ENCODE measurements around the gene BABAM2. TPM values are rescaled to one million over a fixed set of nuclear protein-coding genes. Genes with fewer than 3 reads are reported as not detected.
"Not testable (repeated sequence)": the region's sequence is repeated elsewhere in the genome, so short reads cannot be mapped to it uniquely, and the experiment has no call there.

BABAM2 gene
- total RNA-seq, 2 experiments from 2014 or later: 45.2 to 53.2 TPM

- H3K4me3 Mint-ChIP-seq: no peak overlapping the region
- no peaks in the 10 kb centered on the region for H3K27me3 Mint-ChIP-seq
- peaks cover 2% of the 10 kb centered on the region for H3K36me3 Mint-ChIP-seq
- no peaks in the 10 kb centered on the region for H3K4me1 Mint-ChIP-seq
- H3K9me3 Mint-ChIP-seq: no peaks in the 10 kb centered on the region
- H3K27ac Mint-ChIP-seq: no peak overlapping the region
- DNase-seq: no peak
Measured at GRCh38 chr2:28320009-28320365, 429.5 kb downstream of the BABAM2 start.

GRCh38 chr2:28320371-28320770 lies 429.8 kb downstream of the BABAM2 start:
- Mint-ChIP-seq H3K4me3 (no peak overlapping the region), H3K27me3 (no peaks in the 10 kb centered on the region), H3K36me3 (peaks cover 2% of the 10 kb centered on the region), H3K4me1 (no peaks in the 10 kb centered on the region), H3K9me3 (no peaks in the 10 kb centered on the region), H3K27ac (no peak overlapping the region)
- DNase-seq: no peak

GRCh38 chr2:28321426-28321825 lies 430.9 kb downstream of the BABAM2 start:
- no peaks in the 10 kb centered on the region for H3K9me3 Mint-ChIP-seq
- H3K27ac Mint-ChIP-seq: no peak overlapping the region
- H3K4me3 Mint-ChIP-seq: no peak overlapping the region
- DNase-seq: no peak
- no peaks in the 10 kb centered on the region for H3K27me3 Mint-ChIP-seq
- H3K4me1 Mint-ChIP-seq: no peaks in the 10 kb centered on the region
- peaks cover 2% of the 10 kb centered on the region for H3K36me3 Mint-ChIP-seq

GRCh38 chr2:28322051-28322450 lies 431.5 kb downstream of the BABAM2 start:
- Mint-ChIP-seq H3K27ac (no peak overlapping the region), H3K36me3 (peaks cover 2% of the 10 kb centered on the region), H3K4me1 (no peaks in the 10 kb centered on the region), H3K9me3 (no peaks in the 10 kb centered on the region), H3K27me3 (no peaks in the 10 kb centered on the region), H3K4me3 (no peak overlapping the region)
- no peak for DNase-seq

- H3K27me3 Mint-ChIP-seq: no peaks in the 10 kb centered on the region
- peaks cover 2% of the 10 kb centered on the region for H3K36me3 Mint-ChIP-seq
- no peak overlapping the region for H3K4me3 Mint-ChIP-seq
- no peaks in the 10 kb centered on the region for H3K9me3 Mint-ChIP-seq
- H3K4me1 Mint-ChIP-seq: no peaks in the 10 kb centered on the region
- H3K27ac Mint-ChIP-seq: no peak overlapping the region
- no peak for DNase-seq
Measured at GRCh38 chr2:28322456-28322855, 431.9 kb downstream of the BABAM2 start.

- no peak for DNase-seq
- no peaks in the 10 kb centered on the region for H3K27me3 Mint-ChIP-seq
- H3K9me3 Mint-ChIP-seq: no peaks in the 10 kb centered on the region
- peaks cover under 1% of the 10 kb centered on the region for H3K4me1 Mint-ChIP-seq
- no peak overlapping the region for H3K27ac Mint-ChIP-seq
- no peak overlapping the region for H3K4me3 Mint-ChIP-seq
- no peaks in the 10 kb centered on the region for H3K36me3 Mint-ChIP-seq
Measured at GRCh38 chr2:28322981-28323396, 432.5 kb downstream of the BABAM2 start.

GRCh38 chr2:28325173-28325566 lies 434.6 kb downstream of the BABAM2 start:
- no peak overlapping the region for H3K27ac Mint-ChIP-seq
- no peaks in the 10 kb centered on the region for H3K9me3 Mint-ChIP-seq
- peaks cover 7% of the 10 kb centered on the region for H3K36me3 Mint-ChIP-seq
- peaks cover 4% of the 10 kb centered on the region for H3K4me1 Mint-ChIP-seq
- DNase-seq: no peak
- no peaks in the 10 kb centered on the region for H3K27me3 Mint-ChIP-seq
- H3K4me3 Mint-ChIP-seq: no peak overlapping the region

- Mint-ChIP-seq H3K4me3 (no peak overlapping the region), H3K36me3 (peaks cover 9% of the 10 kb centered on the region), H3K27me3 (no peaks in the 10 kb centered on the region), H3K27ac (no peak overlapping the region), H3K4me1 (peaks cover 4% of the 10 kb centered on the region), H3K9me3 (no peaks in the 10 kb centered on the region)
- DNase-seq: peak; percentile 14
Measured at GRCh38 chr2:28325567-28326468, 435.3 kb downstream of the BABAM2 start.

GRCh38 chr2:28326469-28326805 lies 435.9 kb downstream of the BABAM2 start:
- Mint-ChIP-seq H3K4me1 (peaks cover 4% of the 10 kb centered on the region), H3K4me3 (no peak overlapping the region), H3K27me3 (no peaks in the 10 kb centered on the region), H3K36me3 (peaks cover 9% of the 10 kb centered on the region), H3K9me3 (no peaks in the 10 kb centered on the region), H3K27ac (no peak overlapping the region)
- no peak for DNase-seq

GRCh38 chr2:28326881-28327505 lies 436.5 kb downstream of the BABAM2 start:
- DNase-seq: no peak
- no peak overlapping the region for H3K27ac Mint-ChIP-seq
- H3K36me3 Mint-ChIP-seq: peaks cover 9% of the 10 kb centered on the region
- no peaks in the 10 kb centered on the region for H3K9me3 Mint-ChIP-seq
- H3K4me1 Mint-ChIP-seq: peaks cover 4% of the 10 kb centered on the region
- H3K4me3 Mint-ChIP-seq: no peak overlapping the region
- H3K27me3 Mint-ChIP-seq: no peaks in the 10 kb centered on the region

GRCh38 chr2:28327581-28327955 lies 437.0 kb downstream of the BABAM2 start:
- no peak overlapping the region for H3K4me3 Mint-ChIP-seq
- H3K36me3 Mint-ChIP-seq: peaks cover 9% of the 10 kb centered on the region
- no peaks in the 10 kb centered on the region for H3K27me3 Mint-ChIP-seq
- H3K27ac Mint-ChIP-seq: no peak overlapping the region
- no peaks in the 10 kb centered on the region for H3K9me3 Mint-ChIP-seq
- DNase-seq: no peak
- peaks cover 4% of the 10 kb centered on the region for H3K4me1 Mint-ChIP-seq

- H3K36me3 Mint-ChIP-seq: peaks cover 9% of the 10 kb centered on the region
- DNase-seq: no peak
- no peak overlapping the region for H3K4me3 Mint-ChIP-seq
- no peaks in the 10 kb centered on the region for H3K9me3 Mint-ChIP-seq
- no peak overlapping the region for H3K27ac Mint-ChIP-seq
- H3K4me1 Mint-ChIP-seq: peaks cover 4% of the 10 kb centered on the region
- H3K27me3 Mint-ChIP-seq: no peaks in the 10 kb centered on the region
Measured at GRCh38 chr2:28327956-28328922, 437.7 kb downstream of the BABAM2 start.

- Mint-ChIP-seq H3K27me3 (no peaks in the 10 kb centered on the region), H3K36me3 (peaks cover 9% of the 10 kb centered on the region), H3K27ac (no peak overlapping the region), H3K4me1 (peaks cover 4% of the 10 kb centered on the region), H3K9me3 (no peaks in the 10 kb centered on the region), H3K4me3 (no peak overlapping the region)
- no peak for DNase-seq
Measured at GRCh38 chr2:28329184-28329583, 438.7 kb downstream of the BABAM2 start.

- not testable (repeated sequence) for H3K36me3 Mint-ChIP-seq, H3K27ac Mint-ChIP-seq, H3K27me3 Mint-ChIP-seq, H3K9me3 Mint-ChIP-seq, DNase-seq, H3K4me3 Mint-ChIP-seq, H3K4me1 Mint-ChIP-seq
Measured at GRCh38 chr2:28330722-28331121, 440.2 kb downstream of the BABAM2 start.

- H3K36me3 Mint-ChIP-seq, DNase-seq, H3K27me3 Mint-ChIP-seq, H3K27ac Mint-ChIP-seq, H3K9me3 Mint-ChIP-seq, H3K4me1 Mint-ChIP-seq, H3K4me3 Mint-ChIP-seq: not testable (repeated sequence)
Measured at GRCh38 chr2:28331797-28332196, 441.3 kb downstream of the BABAM2 start.

All from activated naive CD8-positive, alpha-beta T cell treated with anti-CD3 and anti-CD28 coated beads for 36 hours (primary cell).